SK-N-SH (cell line): ENCODE data around the gene ADD1. TPM values are rescaled to one million over a fixed set of nuclear protein-coding genes. Genes with fewer than 3 reads are reported as not detected.

Source experiments
- CTCF ChIA-PET: fragments of 300-600, 350-600 bp; formaldehyde crosslinking; extraction: SDS; loops from one replicate; lab custom pipeline; 2021; lab: Yijun Ruan, JAX
- POLR2A ChIA-PET: fragments of 350-600 bp; sonication (Branson Sonifier 250); formaldehyde crosslinking; extraction: SDS; loops from one replicate; lab custom pipeline; 2020; ENCODE audit warnings: antibody characterized with exemption, inconsistent platforms; lab: Yijun Ruan, JAX
- DNase-seq: peaks from one replicate; pipeline ENCODE4 v3.0.0; 2012
- H2AFZ ChIP-seq: fragments of 200-600 bp; sonication (generic); 2 replicates; pipeline ENCODE4 v1.8.1; 2016; ENCODE audit warnings: antibody characterized with exemption, mild to moderate bottlenecking, low read depth
- H3F3A ChIP-seq: fragments of 200-600 bp; sonication (generic); replicated peaks from 2 replicates; pipeline ENCODE3; 2016; ENCODE audit warnings: antibody characterized with exemption, mild to moderate bottlenecking; ENCODE audit not compliant: insufficient read depth
- H3K27ac ChIP-seq, 2 experiments: fragments of 200-500 bp in 1 of 2; fragments of 200-600 bp in 1 of 2; sonication (Bioruptor generic) in 1 of 2; sonication (generic), shearing (Covaris generic) in 1 of 2; 2 replicates each; pipeline versions ENCODE4 v1.5.1 to v1.6.1; 2014 to 2016; ENCODE audit warnings: low read depth in 2 of 2, inconsistent platforms in 1 of 2, low read length in 1 of 2, mild to moderate bottlenecking in 1 of 2, mixed read lengths in 1 of 2
- H3K27me3 ChIP-seq: fragments of 200-600 bp; sonication (generic), shearing (Covaris generic); 2 replicates; pipeline ENCODE4 v1.6.1; 2016; ENCODE audit warnings: mixed run types; ENCODE audit not compliant: insufficient read depth
- H3K36me3 ChIP-seq, 2 experiments: fragments of 200-500 bp in 1 of 2; fragments of 200-600 bp in 1 of 2; sonication (Bioruptor generic) in 1 of 2; sonication (generic) in 1 of 2; replicated peaks in 1 of 2; 2 replicates each; pipeline versions ENCODE3 to v1.5.1; 2014 to 2016; ENCODE audit warnings: low read length in 1 of 2, mild to moderate bottlenecking in 1 of 2; ENCODE audit not compliant: insufficient read depth in 2 of 2, control insufficient read depth in 1 of 2
- H3K4me1 ChIP-seq, 2 experiments: fragments of 200-500 bp in 1 of 2; fragments of 200-600 bp in 1 of 2; sonication (Bioruptor generic) in 1 of 2; sonication (generic), shearing (Covaris generic) in 1 of 2; 2 replicates each; pipeline versions ENCODE4 v1.5.1 to v1.6.1; 2014 to 2016; ENCODE audit warnings: low read depth in 1 of 2, low read length in 1 of 2, mixed run types in 1 of 2; ENCODE audit not compliant: insufficient read depth in 2 of 2, control insufficient read depth in 1 of 2
- H3K4me2 ChIP-seq: fragments of 200-600 bp; sonication (generic), shearing (Covaris generic); 2 replicates; pipeline ENCODE4 v1.6.1; 2017; ENCODE audit warnings: mixed run types
- H3K4me3 ChIP-seq, 2 experiments: fragments of 200-500 bp in 1 of 2; fragments of 200-600 bp in 1 of 2; sonication (Bioruptor generic) in 1 of 2; sonication (generic), shearing (Covaris generic) in 1 of 2; 2 replicates each; pipeline versions ENCODE4 v1.5.1 to v1.8.1; 2014 to 2016; ENCODE audit warnings: low read depth in 2 of 2, inconsistent platforms in 1 of 2, low read length in 1 of 2, mild to moderate bottlenecking in 1 of 2, mixed read lengths in 1 of 2, moderate library complexity in 1 of 2
- H3K79me2 ChIP-seq: fragments of 200-600 bp; sonication (generic); 2 replicates; pipeline ENCODE4 v1.8.1; 2017; ENCODE audit warnings: mild to moderate bottlenecking; ENCODE audit not compliant: insufficient read depth
- H3K9ac ChIP-seq: fragments of 200-600 bp; sonication (generic); 2 replicates; pipeline ENCODE4 v1.6.1; 2017; ENCODE audit warnings: mixed run types
- H3K9me2 ChIP-seq: fragments of 200-600 bp; sonication (generic); 2 replicates; pipeline ENCODE4 v1.6.1; 2017; ENCODE audit warnings: mixed run types
- H3K9me3 ChIP-seq: fragments of 200-600 bp; sonication (generic); 2 replicates; pipeline ENCODE4 v1.6.1; 2017; ENCODE audit warnings: mixed run types, mild to moderate bottlenecking, moderate library complexity
- H4K20me1 ChIP-seq: fragments of 200-600 bp; sonication (generic); 2 replicates; pipeline ENCODE4 v1.6.1; 2017; ENCODE audit warnings: mild to moderate bottlenecking, mixed run types; ENCODE audit not compliant: insufficient read depth
- EZH2phosphoT487 ChIP-seq: fragments of 200-600 bp; sonication (generic); IDR thresholded peaks from 2 replicates; pipeline ENCODE4 v1.6.1; 2017; ENCODE audit warnings: low read depth, mixed run types, mild to moderate bottlenecking, antibody characterized with exemption, moderate library complexity, borderline replicate concordance
- FOSL2 ChIP-seq: IDR thresholded peaks from 2 replicates; pipeline ENCODE4 v1.4.0; 2012; ENCODE audit warnings: low read depth, mild to moderate bottlenecking, moderate library complexity, borderline replicate concordance
- FOXM1 ChIP-seq: IDR thresholded peaks from 2 replicates; pipeline ENCODE4 v1.4.0; 2012; ENCODE audit warnings: low read depth, mild to moderate bottlenecking
- GABPA ChIP-seq: IDR thresholded peaks from 2 replicates; pipeline ENCODE4 v1.4.0; 2012; ENCODE audit warnings: low read depth, mild to moderate bottlenecking
- JUND ChIP-seq: IDR thresholded peaks from 2 replicates; pipeline ENCODE4 v1.4.0; 2012
- NFIC ChIP-seq: IDR thresholded peaks from 2 replicates; pipeline ENCODE4 v1.4.0; 2012; ENCODE audit warnings: borderline replicate concordance
- RAD21 ChIP-seq: IDR thresholded peaks from 2 replicates; pipeline ENCODE4 v1.6.1; 2012; ENCODE audit warnings: mild to moderate bottlenecking, low read length
- RFX5 ChIP-seq: IDR thresholded peaks from 2 replicates; pipeline ENCODE4 v1.6.1; 2012; ENCODE audit warnings: mild to moderate bottlenecking, improper control_type of control experiment, low read length
- TAF1 ChIP-seq: IDR thresholded peaks from 2 replicates; pipeline ENCODE4 v1.6.1; 2012; ENCODE audit warnings: low read depth, mild to moderate bottlenecking, low read length, moderate library complexity, borderline replicate concordance
- YY1 ChIP-seq: IDR thresholded peaks from 2 replicates; pipeline ENCODE4 v1.4.0; 2012; ENCODE audit warnings: low read depth, mild to moderate bottlenecking
- WGBS: methylation state at CpG from one replicate; pipeline ENCODE4 v1.1.6; 2017; ENCODE audit warnings: low lambda C conversion rate; 5-methylcytosine and 5-hydroxymethylcytosine counted together
- polyA plus RNA-seq, 3 experiments: library from polyadenylated mRNA; depleted of rRNA; stranded (reverse); fragments of >200 nt; gene quantifications; 2 replicates each; pipeline ENCODE4 v1.2.3, GENCODE V29; 2012
- TF ChIP-seq, protein P1 (sequence below): fragments of 150-350 bp; IDR thresholded peaks from 2 replicates; pipeline ENCODE4 v1.6.1; 2016; ENCODE audit warnings: mild to moderate bottlenecking, low read depth, low read length
- TF ChIP-seq, protein P2 (sequence below): IDR thresholded peaks from 2 replicates; pipeline ENCODE4 v1.4.0; 2012; ENCODE audit warnings: low read depth, borderline replicate concordance
- TF ChIP-seq, protein P3 (sequence below): IDR thresholded peaks from 2 replicates; pipeline ENCODE4; 2012
- TF ChIP-seq, protein P4 (sequence below): fragments of 200-600 bp; sonication (generic); IDR thresholded peaks from 2 replicates; pipeline ENCODE4 v1.6.1; 2017; ENCODE audit warnings: antibody characterized with exemption, mild to moderate bottlenecking, moderate library complexity
- TF ChIP-seq, protein P5 (sequence below): IDR thresholded peaks from 2 replicates; pipeline ENCODE4 v1.6.1; 2012; ENCODE audit warnings: mild to moderate bottlenecking, low read depth, low read length, moderate library complexity

Gene ADD1
- polyA plus RNA-seq, 1 of the 3 experiments (the other 2 are of a cell fraction), result 155 TPM

DNA sequence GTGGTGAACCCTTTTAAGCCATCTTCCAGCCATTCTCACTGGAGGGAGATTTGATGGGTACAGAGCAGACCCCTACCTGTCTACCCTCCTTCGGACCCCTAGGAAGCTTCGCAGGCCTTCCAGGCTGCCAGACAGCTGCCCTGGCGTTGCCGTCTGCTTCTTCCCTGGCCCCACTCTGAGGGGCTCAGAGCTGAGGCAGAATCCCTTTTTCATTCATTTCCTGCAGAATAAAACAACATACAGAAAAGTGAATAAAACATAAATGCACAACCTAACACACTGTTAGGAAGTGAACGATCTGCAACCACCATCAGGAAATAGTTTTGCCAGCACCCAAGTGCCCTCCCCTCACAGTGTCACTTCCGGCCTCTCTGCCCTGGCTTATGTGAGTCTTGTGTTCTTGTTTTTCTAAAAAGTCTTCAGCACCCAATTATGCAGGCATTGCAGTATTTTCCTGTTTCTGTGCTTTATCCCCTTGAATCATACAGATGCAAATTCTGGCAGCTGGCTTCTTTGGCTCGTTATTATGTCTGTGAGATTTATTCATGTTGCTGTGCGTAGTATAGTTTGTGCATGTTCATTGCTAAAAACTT lies 5.6 kb upstream of the ADD1 start:
- peaks cover 0 to 12% of the 10 kb centered on the region in 2 experiments for H3K36me3 ChIP-seq
- H3F3A ChIP-seq, result peaks cover 25% of the 10 kb centered on the region
- H3K79me2 ChIP-seq, result no peaks in the 10 kb centered on the region; the same call in 1 of the 2 replicates
- no peaks in the 10 kb centered on the region for H3K9me3 ChIP-seq
- H3K4me3 ChIP-seq, result no peak overlapping the region
- no peaks in the 10 kb centered on the region for H4K20me1 ChIP-seq
- no peaks in the 10 kb centered on the region for H3K27me3 ChIP-seq
- H2AFZ ChIP-seq, result no peak overlapping the region
- H3K9ac ChIP-seq, result no peak overlapping the region
- 0 out of 2 replicates have a peak overlapping the region, but pooled peaks have one; percentile 30 for H3K4me2 ChIP-seq
- peak overlapping the region; percentile 17 to 22; a peak in 3 of 4 replicates for H3K27ac ChIP-seq
- WGBS, result 75% methylated on average over 8 of the region's 8 CpGs
- peak; percentile 30 for DNase-seq
- TF ChIP-seq, protein P1, sequence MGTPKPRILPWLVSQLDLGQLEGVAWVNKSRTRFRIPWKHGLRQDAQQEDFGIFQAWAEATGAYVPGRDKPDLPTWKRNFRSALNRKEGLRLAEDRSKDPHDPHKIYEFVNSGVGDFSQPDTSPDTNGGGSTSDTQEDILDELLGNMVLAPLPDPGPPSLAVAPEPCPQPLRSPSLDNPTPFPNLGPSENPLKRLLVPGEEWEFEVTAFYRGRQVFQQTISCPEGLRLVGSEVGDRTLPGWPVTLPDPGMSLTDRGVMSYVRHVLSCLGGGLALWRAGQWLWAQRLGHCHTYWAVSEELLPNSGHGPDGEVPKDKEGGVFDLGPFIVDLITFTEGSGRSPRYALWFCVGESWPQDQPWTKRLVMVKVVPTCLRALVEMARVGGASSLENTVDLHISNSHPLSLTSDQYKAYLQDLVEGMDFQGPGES, result no peak
- TF ChIP-seq RFX5, result no peak
- TF ChIP-seq EZH2phosphoT487, result no peak
- 0 out of 2 replicates have a peak, but pooled peaks have one; percentile 43 for TF ChIP-seq GABPA
- TF ChIP-seq, protein P2, sequence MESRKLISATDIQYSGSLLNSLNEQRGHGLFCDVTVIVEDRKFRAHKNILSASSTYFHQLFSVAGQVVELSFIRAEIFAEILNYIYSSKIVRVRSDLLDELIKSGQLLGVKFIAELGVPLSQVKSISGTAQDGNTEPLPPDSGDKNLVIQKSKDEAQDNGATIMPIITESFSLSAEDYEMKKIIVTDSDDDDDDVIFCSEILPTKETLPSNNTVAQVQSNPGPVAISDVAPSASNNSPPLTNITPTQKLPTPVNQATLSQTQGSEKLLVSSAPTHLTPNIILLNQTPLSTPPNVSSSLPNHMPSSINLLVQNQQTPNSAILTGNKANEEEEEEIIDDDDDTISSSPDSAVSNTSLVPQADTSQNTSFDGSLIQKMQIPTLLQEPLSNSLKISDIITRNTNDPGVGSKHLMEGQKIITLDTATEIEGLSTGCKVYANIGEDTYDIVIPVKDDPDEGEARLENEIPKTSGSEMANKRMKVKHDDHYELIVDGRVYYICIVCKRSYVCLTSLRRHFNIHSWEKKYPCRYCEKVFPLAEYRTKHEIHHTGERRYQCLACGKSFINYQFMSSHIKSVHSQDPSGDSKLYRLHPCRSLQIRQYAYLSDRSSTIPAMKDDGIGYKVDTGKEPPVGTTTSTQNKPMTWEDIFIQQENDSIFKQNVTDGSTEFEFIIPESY, result no peak
- TF ChIP-seq, protein P3, sequence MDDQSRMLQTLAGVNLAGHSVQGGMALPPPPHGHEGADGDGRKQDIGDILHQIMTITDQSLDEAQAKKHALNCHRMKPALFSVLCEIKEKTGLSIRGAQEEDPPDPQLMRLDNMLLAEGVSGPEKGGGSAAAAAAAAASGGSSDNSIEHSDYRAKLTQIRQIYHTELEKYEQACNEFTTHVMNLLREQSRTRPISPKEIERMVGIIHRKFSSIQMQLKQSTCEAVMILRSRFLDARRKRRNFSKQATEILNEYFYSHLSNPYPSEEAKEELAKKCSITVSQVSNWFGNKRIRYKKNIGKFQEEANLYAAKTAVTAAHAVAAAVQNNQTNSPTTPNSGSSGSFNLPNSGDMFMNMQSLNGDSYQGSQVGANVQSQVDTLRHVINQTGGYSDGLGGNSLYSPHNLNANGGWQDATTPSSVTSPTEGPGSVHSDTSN, result no peak
- H3K9me2 ChIP-seq, result no peaks in the 10 kb centered on the region
- ChIA-PET POLR2A (no interaction called here), CTCF (no interaction called here)
- peaks cover 6 to 7% of the 10 kb centered on the region in 2 experiments; a peak in 2 of 4 replicates for H3K4me1 ChIP-seq

DNA sequence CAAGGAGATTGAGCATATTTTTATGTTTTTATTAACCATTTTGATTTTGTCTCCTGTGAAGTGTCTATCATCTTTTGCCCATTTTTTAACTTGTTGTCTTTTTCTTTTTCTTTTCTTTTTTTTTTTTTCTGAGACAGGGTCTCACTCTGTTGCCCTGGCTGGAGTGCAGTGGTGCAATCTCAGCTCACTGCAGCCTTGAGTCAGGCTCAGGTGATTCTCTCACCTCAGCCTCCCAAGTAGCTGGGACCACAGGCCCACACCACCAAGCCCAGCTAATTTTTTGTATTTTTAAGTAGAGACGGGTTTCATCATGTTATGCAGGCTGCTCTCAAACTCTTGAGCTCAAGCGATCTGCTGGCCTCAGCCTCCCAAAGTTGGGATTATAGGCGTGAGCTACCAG lies 4.6 kb upstream of the ADD1 start:
- ChIA-PET CTCF (no interaction called here), POLR2A (interaction anchor here (0.7 kb wide), 1 partner anchor 79 kb away, joined by 3 read pairs; no protein-coding TSS in a partner anchor)
- Histone ChIP-seq H3K27me3 (no peaks in the 10 kb centered on the region), H3K79me2 (peaks cover under 1% of the 10 kb centered on the region), H4K20me1 (no peaks in the 10 kb centered on the region), H3K9ac (no peak overlapping the region), H3K9me2 (no peaks in the 10 kb centered on the region), H3K4me2 (no peak overlapping the region), H3K27ac (no peak overlapping the region), H3K36me3 (peaks cover 0 to 5% of the 10 kb centered on the region in 2 experiments), H3K4me1 (peaks cover 6 to 8% of the 10 kb centered on the region in 2 experiments; a peak in 2 of 4 replicates), H3K9me3 (no peaks in the 10 kb centered on the region), H2AFZ (no peak overlapping the region), H3F3A (peaks cover 25% of the 10 kb centered on the region), H3K4me3 (no peak overlapping the region)
- DNase-seq, result no peak
- 95% methylated on average over 3 of the region's 3 CpGs for WGBS
- TF ChIP-seq, protein P1, result no peak
- TF ChIP-seq, protein P4, sequence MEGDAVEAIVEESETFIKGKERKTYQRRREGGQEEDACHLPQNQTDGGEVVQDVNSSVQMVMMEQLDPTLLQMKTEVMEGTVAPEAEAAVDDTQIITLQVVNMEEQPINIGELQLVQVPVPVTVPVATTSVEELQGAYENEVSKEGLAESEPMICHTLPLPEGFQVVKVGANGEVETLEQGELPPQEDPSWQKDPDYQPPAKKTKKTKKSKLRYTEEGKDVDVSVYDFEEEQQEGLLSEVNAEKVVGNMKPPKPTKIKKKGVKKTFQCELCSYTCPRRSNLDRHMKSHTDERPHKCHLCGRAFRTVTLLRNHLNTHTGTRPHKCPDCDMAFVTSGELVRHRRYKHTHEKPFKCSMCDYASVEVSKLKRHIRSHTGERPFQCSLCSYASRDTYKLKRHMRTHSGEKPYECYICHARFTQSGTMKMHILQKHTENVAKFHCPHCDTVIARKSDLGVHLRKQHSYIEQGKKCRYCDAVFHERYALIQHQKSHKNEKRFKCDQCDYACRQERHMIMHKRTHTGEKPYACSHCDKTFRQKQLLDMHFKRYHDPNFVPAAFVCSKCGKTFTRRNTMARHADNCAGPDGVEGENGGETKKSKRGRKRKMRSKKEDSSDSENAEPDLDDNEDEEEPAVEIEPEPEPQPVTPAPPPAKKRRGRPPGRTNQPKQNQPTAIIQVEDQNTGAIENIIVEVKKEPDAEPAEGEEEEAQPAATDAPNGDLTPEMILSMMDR, result no peak
- TF ChIP-seq NFIC (no peak), JUND (no peak), TAF1 (no peak), FOXM1 (no peak), FOSL2 (no peak), YY1 (no peak), RFX5 (no peak), RAD21 (no peak)
- TF ChIP-seq, protein P5, sequence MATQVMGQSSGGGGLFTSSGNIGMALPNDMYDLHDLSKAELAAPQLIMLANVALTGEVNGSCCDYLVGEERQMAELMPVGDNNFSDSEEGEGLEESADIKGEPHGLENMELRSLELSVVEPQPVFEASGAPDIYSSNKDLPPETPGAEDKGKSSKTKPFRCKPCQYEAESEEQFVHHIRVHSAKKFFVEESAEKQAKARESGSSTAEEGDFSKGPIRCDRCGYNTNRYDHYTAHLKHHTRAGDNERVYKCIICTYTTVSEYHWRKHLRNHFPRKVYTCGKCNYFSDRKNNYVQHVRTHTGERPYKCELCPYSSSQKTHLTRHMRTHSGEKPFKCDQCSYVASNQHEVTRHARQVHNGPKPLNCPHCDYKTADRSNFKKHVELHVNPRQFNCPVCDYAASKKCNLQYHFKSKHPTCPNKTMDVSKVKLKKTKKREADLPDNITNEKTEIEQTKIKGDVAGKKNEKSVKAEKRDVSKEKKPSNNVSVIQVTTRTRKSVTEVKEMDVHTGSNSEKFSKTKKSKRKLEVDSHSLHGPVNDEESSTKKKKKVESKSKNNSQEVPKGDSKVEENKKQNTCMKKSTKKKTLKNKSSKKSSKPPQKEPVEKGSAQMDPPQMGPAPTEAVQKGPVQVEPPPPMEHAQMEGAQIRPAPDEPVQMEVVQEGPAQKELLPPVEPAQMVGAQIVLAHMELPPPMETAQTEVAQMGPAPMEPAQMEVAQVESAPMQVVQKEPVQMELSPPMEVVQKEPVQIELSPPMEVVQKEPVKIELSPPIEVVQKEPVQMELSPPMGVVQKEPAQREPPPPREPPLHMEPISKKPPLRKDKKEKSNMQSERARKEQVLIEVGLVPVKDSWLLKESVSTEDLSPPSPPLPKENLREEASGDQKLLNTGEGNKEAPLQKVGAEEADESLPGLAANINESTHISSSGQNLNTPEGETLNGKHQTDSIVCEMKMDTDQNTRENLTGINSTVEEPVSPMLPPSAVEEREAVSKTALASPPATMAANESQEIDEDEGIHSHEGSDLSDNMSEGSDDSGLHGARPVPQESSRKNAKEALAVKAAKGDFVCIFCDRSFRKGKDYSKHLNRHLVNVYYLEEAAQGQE, result no peak
